Stomach (tissue), 9 donors: ENCODE results near the gene NELL1. TPM values are rescaled to one million over a fixed set of nuclear protein-coding genes. Genes with fewer than 3 reads are reported as not detected.

Experiments used
- DNase-seq, 2 donors: peaks; one replicate each; pipeline versions ENCODE4 v3.0.0 to v3.0.0-alpha.2; 2013 to 2019
- H3K27ac ChIP-seq, 5 donors: fragments of 200-600 bp in 4 of 5; sonication (generic) in 4 of 5; one replicate each; pipeline ENCODE4 v1.5.1; 2013 to 2019; ENCODE audit warnings: mild to moderate bottlenecking in 1 of 5, moderate library complexity in 1 of 5
- H3K27me3 ChIP-seq, 3 donors: fragments of 200-600 bp; sonication (generic); one replicate each; pipeline ENCODE4 v1.5.1; 2017 to 2019; ENCODE audit warnings: mixed run types in 1 of 3
- H3K36me3 ChIP-seq, 4 donors: fragments of 200-600 bp; sonication (generic); 1 replicate in 3 of 4; 2 replicates in 1 of 4; pipeline ENCODE4 v1.5.1; 2016 to 2019
- H3K4me1 ChIP-seq, 4 donors: fragments of 200-600 bp; sonication (generic); one replicate each; pipeline ENCODE4 v1.5.1; 2016 to 2019
- H3K4me3 ChIP-seq, 4 donors: fragments of 200-600 bp; sonication (generic) in 3 of 4; one replicate each; pipeline ENCODE4 v1.5.1; 2016 to 2019; ENCODE audit warnings: mild to moderate bottlenecking in 1 of 4
- H3K9me3 ChIP-seq, 4 donors: fragments of 200-600 bp; sonication (generic); one replicate each; pipeline ENCODE4 v1.5.1; 2016 to 2019
- CTCF ChIP-seq, 7 experiments: fragments of 450-650 bp in 4 of 7; fragments of 200-600 bp in 3 of 7; sonication (generic) in 3 of 7; IDR thresholded peaks; one replicate each; pipeline ENCODE4 v1.5.1; 2016 to 2019; ENCODE audit warnings: antibody characterized with exemption in 7 of 7, control low read depth in 2 of 7, mild to moderate bottlenecking in 1 of 7
- EP300 ChIP-seq: sonication (generic); formaldehyde crosslinking; IDR thresholded peaks from one replicate; pipeline ENCODE4 v1.6.1; 2017; ENCODE audit warnings: antibody characterized with exemption
- POLR2A ChIP-seq, 4 donors: fragments of 450-650 bp; IDR thresholded peaks; one replicate each; pipeline ENCODE4 v1.6.1; 2016; ENCODE audit warnings: antibody characterized with exemption in 4 of 4, control low read depth in 2 of 4, mild to moderate bottlenecking in 1 of 4, moderate library complexity in 1 of 4
- POLR2AphosphoS5 ChIP-seq, 3 donors: sonication (generic); formaldehyde crosslinking; IDR thresholded peaks; one replicate each; pipeline ENCODE4 v1.6.1; 2016; ENCODE audit warnings: antibody characterized with exemption in 3 of 3
- WGBS, 5 donors: extraction: QIAGEN DNeasy Blood & Tissue Kit in 3 of 5; methylation state at CpG; one replicate each; pipeline versions ENCODE4 v1.1.5 to v1.1.7; 2013 to 2018; 5-methylcytosine and 5-hydroxymethylcytosine counted together
- intact Hi-C: fragments of 100-400 bp; cut with DNase I; formaldehyde crosslinking; loops from one replicate; pipeline ENCODE4 v1.15.1; 2023; ENCODE audit warnings: low total_unique reads
- polyA plus RNA-seq, 3 donors: library from polyadenylated mRNA; stranded (reverse); fragments of 200-250 nt; gene quantifications; one replicate each; pipeline ENCODE4 v1.2.3, GENCODE V29; 2013
- total RNA-seq, 5 donors: library from RNA; depleted of rRNA; stranded (reverse); fragments of >200 nt; gene quantifications; one replicate each; pipeline versions ENCODE4 v1.1.0 to v1.2.3, GENCODE V29; 2014 to 2016
- donor health status: healthy with polysubstance abuse.
- donor health status: Bipolar disorder and iron deficiency.
- donor health status: healthy.

The NELL1 gene
- total and polyA plus RNA-seq, 8 donors = 0.05 to 15.4 (median 2.7) TPM; not detected in 5

- H3K4me1 ChIP-seq = no peaks in the 10 kb centered on the region
- intact Hi-C loops = no loop called here
- H3K9me3 ChIP-seq = peaks cover 0 to 9% (median 2%) of the 10 kb centered on the region in 4 donors
- TF ChIP-seq POLR2AphosphoS5 (IDR thresholded peaks at IDR 0.05) (no peak), CTCF (IDR thresholded peaks at IDR 0.05) (no peak), EP300 (no peak), POLR2A (IDR thresholded peaks at IDR 0.05) (no peak)
- H3K4me3 ChIP-seq = peak overlapping the region; percentile 4 to 17 (median 14)
- H3K36me3 ChIP-seq = no peaks in the 10 kb centered on the region
- H3K27me3 ChIP-seq = no peaks in the 10 kb centered on the region
- H3K27ac ChIP-seq = no peak overlapping the region
- no peak for DNase-seq
- WGBS, 5 donors = 49 to 58% (median 53%) methylated on average over 2 of the region's 2 CpGs
Measured at GRCh38 chr11:21066030-21066429, 396.6 kb downstream of the NELL1 start.

- DNase-seq = no peak
- intact Hi-C loops = no loop called here
- 56 to 69% (median 60%) methylated on average over 3 of the region's 3 CpGs for WGBS, 5 donors
- H3K9me3 ChIP-seq = no peaks in the 10 kb centered on the region
- no peak overlapping the region for H3K4me3 ChIP-seq
- no peak overlapping the region for H3K27ac ChIP-seq
- H3K27me3 ChIP-seq = no peaks in the 10 kb centered on the region
- TF ChIP-seq CTCF (IDR thresholded peaks at IDR 0.05) (no peak), EP300 (no peak), POLR2AphosphoS5 (IDR thresholded peaks at IDR 0.05) (no peak), POLR2A (IDR thresholded peaks at IDR 0.05) (no peak)
- H3K4me1 ChIP-seq = no peaks in the 10 kb centered on the region
- no peaks in the 10 kb centered on the region for H3K36me3 ChIP-seq
Measured at GRCh38 chr11:21068886-21069285, 399.5 kb downstream of the NELL1 start.

GRCh38 chr11:21069909-21070308, 400.5 kb downstream of the NELL1 start:
- TF ChIP-seq POLR2AphosphoS5 (IDR thresholded peaks at IDR 0.05) (no peak), EP300 (no peak), CTCF (IDR thresholded peaks at IDR 0.05) (no peak), POLR2A (IDR thresholded peaks at IDR 0.05) (no peak)
- no peaks in the 10 kb centered on the region for H3K9me3 ChIP-seq
- no peaks in the 10 kb centered on the region for H3K27me3 ChIP-seq
- no peaks in the 10 kb centered on the region for H3K36me3 ChIP-seq
- 54 to 72% (median 64%) methylated on average over 5 of the region's 5 CpGs for WGBS, 5 donors
- no peak for DNase-seq
- no peak overlapping the region for H3K27ac ChIP-seq
- no peak overlapping the region for H3K4me3 ChIP-seq
- H3K4me1 ChIP-seq = no peaks in the 10 kb centered on the region
- intact Hi-C loops = no loop called here

GRCh38 chr11:21072558-21072957, 403.2 kb downstream of the NELL1 start:
- TF ChIP-seq POLR2AphosphoS5 (IDR thresholded peaks at IDR 0.05) = no peak
- no peak for TF ChIP-seq POLR2A (IDR thresholded peaks at IDR 0.05)
- TF ChIP-seq CTCF (IDR thresholded peaks at IDR 0.05) = no peak
- Histone ChIP-seq H3K27ac (no peak overlapping the region), H3K36me3 (no peaks in the 10 kb centered on the region), H3K4me1 (no peaks in the 10 kb centered on the region), H3K9me3 (no peaks in the 10 kb centered on the region), H3K27me3 (no peaks in the 10 kb centered on the region), H3K4me3 (no peak overlapping the region)
- no peak for DNase-seq
- WGBS, 5 donors = 58 to 75% (median 68%) methylated on average over 3 of the region's 3 CpGs
- intact Hi-C loops = no loop called here
